ENCODE results near the gene TJP3.

TJP3 gene

GRCh38 chr19:3693025-3693925 lies 14.9 kb upstream of the TJP3 start:
- Mint-ChIP-seq H3K27ac (no peak overlapping the region), H3K36me3 (ENCODE audit: low read depth) (peaks cover 5% of the 10 kb centered on the region), H3K27me3 (ENCODE audit: low read depth) (no peaks in the 10 kb centered on the region), H3K9me3 (no peaks in the 10 kb centered on the region), H3K4me3 (no peak overlapping the region), H3K4me1 (ENCODE audit: low read depth) (peaks cover 21% of the 10 kb centered on the region)

GRCh38 chr19:3694361-3695123 lies 13.6 kb upstream of the TJP3 start:
- H3K36me3 Mint-ChIP-seq (ENCODE audit: low read depth), result peaks cover 5% of the 10 kb centered on the region
- peaks cover 21% of the 10 kb centered on the region for H3K4me1 Mint-ChIP-seq (ENCODE audit: low read depth)
- H3K27me3 Mint-ChIP-seq (ENCODE audit: low read depth), result no peaks in the 10 kb centered on the region
- no peak overlapping the region for H3K4me3 Mint-ChIP-seq
- H3K9me3 Mint-ChIP-seq, result no peaks in the 10 kb centered on the region
- H3K27ac Mint-ChIP-seq, result no peak overlapping the region

- no peak overlapping the region for H3K27ac Mint-ChIP-seq
- H3K9me3 Mint-ChIP-seq, result no peaks in the 10 kb centered on the region
Measured at GRCh38 chr19:3695124-3695733, 13.0 kb upstream of the TJP3 start.

GRCh38 chr19:3695986-3696659 lies 12.1 kb upstream of the TJP3 start:
- Mint-ChIP-seq H3K4me1 (ENCODE audit: low read depth) (peaks cover 15% of the 10 kb centered on the region), H3K9me3 (no peaks in the 10 kb centered on the region), H3K36me3 (ENCODE audit: low read depth) (peaks cover 1% of the 10 kb centered on the region), H3K27ac (peak overlapping the region; percentile 34), H3K4me3 (no peak overlapping the region), H3K27me3 (ENCODE audit: low read depth) (no peaks in the 10 kb centered on the region)

More at GRCh38 chr19:3695124-3695733, 13.0 kb upstream of the TJP3 start:
- Mint-ChIP-seq H3K36me3 (ENCODE audit: low read depth) (peaks cover 5% of the 10 kb centered on the region), H3K4me1 (ENCODE audit: low read depth) (peaks cover 17% of the 10 kb centered on the region), H3K27me3 (ENCODE audit: low read depth) (no peaks in the 10 kb centered on the region), H3K4me3 (no peak overlapping the region)

GRCh38 chr19:3696660-3696995 lies 11.6 kb upstream of the TJP3 start:
- Mint-ChIP-seq H3K9me3 (no peaks in the 10 kb centered on the region), H3K4me3 (no peak overlapping the region), H3K27ac (no peak overlapping the region), H3K27me3 (ENCODE audit: low read depth) (no peaks in the 10 kb centered on the region), H3K36me3 (ENCODE audit: low read depth) (peaks cover 1% of the 10 kb centered on the region), H3K4me1 (ENCODE audit: low read depth) (peaks cover 10% of the 10 kb centered on the region)

- Mint-ChIP-seq H3K27me3 (ENCODE audit: low read depth) (no peaks in the 10 kb centered on the region), H3K36me3 (ENCODE audit: low read depth) (peaks cover 1% of the 10 kb centered on the region), H3K4me3 (no peak overlapping the region), H3K4me1 (ENCODE audit: low read depth) (peaks cover 10% of the 10 kb centered on the region), H3K9me3 (no peaks in the 10 kb centered on the region), H3K27ac (no peak overlapping the region)
Measured at GRCh38 chr19:3697094-3697493, 11.1 kb upstream of the TJP3 start.

- Mint-ChIP-seq H3K27ac (no peak overlapping the region), H3K9me3 (no peaks in the 10 kb centered on the region), H3K4me1 (ENCODE audit: low read depth) (peaks cover 9% of the 10 kb centered on the region), H3K36me3 (ENCODE audit: low read depth) (peaks cover under 1% of the 10 kb centered on the region), H3K27me3 (ENCODE audit: low read depth) (peaks cover 1% of the 10 kb centered on the region), H3K4me3 (peak overlapping the region; percentile 51)
Measured at GRCh38 chr19:3697671-3698385, 10.4 kb upstream of the TJP3 start.

- no peaks in the 10 kb centered on the region for H3K36me3 Mint-ChIP-seq (ENCODE audit: low read depth)
- no peak overlapping the region for H3K27ac Mint-ChIP-seq
- peaks cover 7% of the 10 kb centered on the region for H3K4me1 Mint-ChIP-seq (ENCODE audit: low read depth)
- H3K9me3 Mint-ChIP-seq, result no peaks in the 10 kb centered on the region
- peak overlapping the region; percentile 51 for H3K4me3 Mint-ChIP-seq
- peaks cover 3% of the 10 kb centered on the region for H3K27me3 Mint-ChIP-seq (ENCODE audit: low read depth)
Measured at GRCh38 chr19:3698386-3698950, 9.7 kb upstream of the TJP3 start.

GRCh38 chr19:3698974-3699740 lies 9.0 kb upstream of the TJP3 start:
- peaks cover 3% of the 10 kb centered on the region for H3K27me3 Mint-ChIP-seq (ENCODE audit: low read depth)
- peaks cover 7% of the 10 kb centered on the region for H3K4me1 Mint-ChIP-seq (ENCODE audit: low read depth)
- peak overlapping the region; percentile 87 for H3K4me3 Mint-ChIP-seq
- H3K36me3 Mint-ChIP-seq (ENCODE audit: low read depth), result no peaks in the 10 kb centered on the region
- H3K27ac Mint-ChIP-seq, result peak overlapping the region; percentile 70
- no peaks in the 10 kb centered on the region for H3K9me3 Mint-ChIP-seq

GRCh38 chr19:3699741-3700241 lies 8.4 kb upstream of the TJP3 start:
- H3K27me3 Mint-ChIP-seq (ENCODE audit: low read depth), result peaks cover 3% of the 10 kb centered on the region
- no peaks in the 10 kb centered on the region for H3K9me3 Mint-ChIP-seq
- H3K36me3 Mint-ChIP-seq (ENCODE audit: low read depth), result no peaks in the 10 kb centered on the region
- peak overlapping the region; percentile 87 for H3K4me3 Mint-ChIP-seq
- peak overlapping the region; percentile 70 for H3K27ac Mint-ChIP-seq
- H3K4me1 Mint-ChIP-seq (ENCODE audit: low read depth), result peaks cover 7% of the 10 kb centered on the region

- peak within 1 kb of the TSS; percentile 70 for H3K27ac Mint-ChIP-seq
- peak within 1 kb of the TSS; percentile 87 for H3K4me3 Mint-ChIP-seq
- peaks cover 3% of the 10 kb centered on the region for H3K27me3 Mint-ChIP-seq (ENCODE audit: low read depth)
- H3K4me1 Mint-ChIP-seq (ENCODE audit: low read depth), result peaks cover 7% of the 10 kb centered on the region
- H3K9me3 Mint-ChIP-seq, result no peaks in the 10 kb centered on the region
- H3K36me3 Mint-ChIP-seq (ENCODE audit: low read depth), result no peaks in the 10 kb centered on the region
Measured at GRCh38 chr19:3700242-3701032, 7.7 kb upstream of the TJP3 start, which contains the start of gene PIP5K1C. Gene PIP5K1C (minus strand): TSS chr19:3700468. CDS start chr19:3700390, 78 bp downstream.

- H3K36me3 Mint-ChIP-seq (ENCODE audit: low read depth), result no peaks in the 10 kb centered on the region
- no peaks in the 10 kb centered on the region for H3K9me3 Mint-ChIP-seq
- no peak overlapping the region for H3K4me3 Mint-ChIP-seq
- H3K4me1 Mint-ChIP-seq (ENCODE audit: low read depth), result peaks cover 9% of the 10 kb centered on the region
- H3K27me3 Mint-ChIP-seq (ENCODE audit: low read depth), result peaks cover 3% of the 10 kb centered on the region
- no peak overlapping the region for H3K27ac Mint-ChIP-seq
Measured at GRCh38 chr19:3701200-3701599, 7.0 kb upstream of the TJP3 start.

All from T-helper 1 cell treated with Interleukin-12 subunit alpha and Interleukin-12 subunit beta and Interleukin-4 antibody, amounts not matched to agents 30 μg/mL and 1 μg/mL, for 36 hours (primary cell).